Stimulated activated memory B cell treated with anti-CD40 and anti-IgM and Interleukin-4, amounts not matched to agents 10 μg/mL and 1 μg/mL and 100 μg/mL, for 72 hours (primary cell): ENCODE results near the gene TMLHE.
A peak's percentile ranks its signal among the peaks of the same experiment; 100 is the strongest.
"Not testable (repeated sequence)": the region's sequence is repeated elsewhere in the genome, so short reads cannot be mapped to it uniquely, and the experiment has no call there.

ENCODE experiments used
- ATAC-seq: fragments of 150-1000 bp; cut with Tn5 transposase; 2 replicates; pipeline ENCODE4 v1.10.0; 2021
- H3K27ac Mint-ChIP-seq: one replicate; pipeline ENCODE4 v1.8.0; 2022; ENCODE audit warnings: mild to moderate bottlenecking, mixed read lengths
- H3K27me3 Mint-ChIP-seq: one replicate; pipeline ENCODE4 v1.8.0; 2022; ENCODE audit warnings: mixed read lengths
- H3K36me3 Mint-ChIP-seq: one replicate; pipeline ENCODE4 v1.8.0; 2022; ENCODE audit warnings: mixed read lengths
- H3K4me1 Mint-ChIP-seq: one replicate; pipeline ENCODE4 v1.8.0; 2022; ENCODE audit warnings: mixed read lengths
- H3K4me3 Mint-ChIP-seq: one replicate; pipeline ENCODE4 v1.8.0; 2022; ENCODE audit warnings: mild to moderate bottlenecking, moderate library complexity, mixed read lengths
- H3K9me3 Mint-ChIP-seq: one replicate; pipeline ENCODE4 v1.8.0; 2022; ENCODE audit warnings: mixed read lengths

The TMLHE gene, protein sequence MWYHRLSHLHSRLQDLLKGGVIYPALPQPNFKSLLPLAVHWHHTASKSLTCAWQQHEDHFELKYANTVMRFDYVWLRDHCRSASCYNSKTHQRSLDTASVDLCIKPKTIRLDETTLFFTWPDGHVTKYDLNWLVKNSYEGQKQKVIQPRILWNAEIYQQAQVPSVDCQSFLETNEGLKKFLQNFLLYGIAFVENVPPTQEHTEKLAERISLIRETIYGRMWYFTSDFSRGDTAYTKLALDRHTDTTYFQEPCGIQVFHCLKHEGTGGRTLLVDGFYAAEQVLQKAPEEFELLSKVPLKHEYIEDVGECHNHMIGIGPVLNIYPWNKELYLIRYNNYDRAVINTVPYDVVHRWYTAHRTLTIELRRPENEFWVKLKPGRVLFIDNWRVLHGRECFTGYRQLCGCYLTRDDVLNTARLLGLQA

DNA sequence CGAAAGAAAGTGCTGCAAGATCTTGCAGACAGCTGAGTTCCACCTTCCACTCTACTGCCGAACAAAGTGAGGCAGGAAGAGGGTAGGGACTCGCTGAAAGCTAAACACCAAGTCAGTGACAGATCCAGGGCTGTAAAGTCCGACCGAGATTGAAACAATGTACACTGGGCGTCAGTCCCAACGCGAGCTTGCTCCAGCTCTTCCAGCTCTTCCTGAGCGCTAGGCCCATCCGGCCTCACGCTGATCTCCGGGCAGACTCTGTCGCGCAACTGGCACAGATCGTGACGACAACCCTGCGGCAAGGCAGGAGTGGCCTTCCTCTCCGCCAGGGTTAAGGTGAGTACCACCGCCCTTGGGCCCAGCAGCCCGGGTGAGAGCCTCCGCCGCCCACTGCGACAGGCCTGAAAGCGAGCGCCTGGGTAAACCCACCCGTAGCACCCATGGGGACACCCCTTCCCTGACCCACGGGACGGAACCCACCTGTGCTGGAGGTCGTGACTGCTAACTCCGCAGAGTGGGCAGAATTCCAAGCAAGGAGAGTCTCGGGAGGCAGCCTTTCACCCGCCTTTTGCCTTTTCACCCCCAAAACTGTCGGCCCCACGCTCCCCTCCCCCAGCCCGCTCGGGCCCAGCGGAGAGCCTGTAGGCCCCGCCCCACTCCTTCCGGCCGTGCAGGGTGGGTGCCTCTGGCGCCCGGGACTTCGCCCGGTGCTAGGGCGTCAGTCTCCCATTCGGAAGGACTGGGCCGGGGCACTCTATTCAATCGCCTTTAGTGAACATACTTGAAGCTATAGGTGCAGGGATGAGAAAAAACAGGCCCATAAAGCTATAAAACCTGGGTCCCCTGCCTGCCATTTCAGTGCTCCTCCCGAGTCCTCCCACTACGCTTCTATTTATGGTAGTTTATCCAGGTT is at the start of gene TMLHE, which contains the start of gene SPRY3:
TSS of gene TMLHE (minus strand) at position 641 of the 913 bp plus-strand sequence. CDS start 67,676 bp downstream, outside the sequence.
TSS of gene SPRY3 (plus strand) at position 275 of the 913 bp plus-strand sequence.
- H3K27ac Mint-ChIP-seq = peak within 1 kb of the TSS; percentile 95
- H3K36me3 Mint-ChIP-seq = no peaks in the 10 kb centered on the region
- peak; percentile 96 for ATAC-seq
- H3K4me3 Mint-ChIP-seq = peak within 1 kb of the TSS; percentile 91
- H3K9me3 Mint-ChIP-seq = no peaks in the 10 kb centered on the region
- no peaks in the 10 kb centered on the region for H3K27me3 Mint-ChIP-seq
- H3K4me1 Mint-ChIP-seq = peaks cover 13% of the 10 kb centered on the region

DNA sequence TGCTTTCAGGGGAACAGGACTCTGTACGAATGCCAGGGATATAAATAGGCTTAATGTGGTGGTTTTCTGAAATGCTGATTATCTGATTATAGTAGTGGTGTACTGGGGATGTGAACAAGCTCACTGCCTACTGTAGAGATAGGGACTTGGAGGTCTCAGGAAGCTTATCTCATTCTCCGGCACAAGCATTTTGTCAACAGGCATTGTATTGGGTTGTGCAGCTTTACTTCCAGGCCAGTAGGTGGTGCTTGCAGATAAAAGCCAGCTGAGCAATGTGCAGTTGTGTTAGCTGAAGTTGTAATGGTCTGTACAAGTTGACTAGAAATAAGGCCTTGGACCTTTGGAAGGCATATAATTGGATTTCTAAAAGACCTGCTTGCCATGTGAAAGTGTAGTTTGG is 49.5 kb upstream of the TMLHE start:
- no peak for ATAC-seq
- peaks cover 9% of the 10 kb centered on the region for H3K36me3 Mint-ChIP-seq
- H3K27me3 Mint-ChIP-seq = peaks cover 10% of the 10 kb centered on the region
- H3K4me1 Mint-ChIP-seq = no peaks in the 10 kb centered on the region
- H3K27ac Mint-ChIP-seq = no peak overlapping the region
- peaks cover 6% of the 10 kb centered on the region for H3K9me3 Mint-ChIP-seq
- H3K4me3 Mint-ChIP-seq = no peak overlapping the region

DNA sequence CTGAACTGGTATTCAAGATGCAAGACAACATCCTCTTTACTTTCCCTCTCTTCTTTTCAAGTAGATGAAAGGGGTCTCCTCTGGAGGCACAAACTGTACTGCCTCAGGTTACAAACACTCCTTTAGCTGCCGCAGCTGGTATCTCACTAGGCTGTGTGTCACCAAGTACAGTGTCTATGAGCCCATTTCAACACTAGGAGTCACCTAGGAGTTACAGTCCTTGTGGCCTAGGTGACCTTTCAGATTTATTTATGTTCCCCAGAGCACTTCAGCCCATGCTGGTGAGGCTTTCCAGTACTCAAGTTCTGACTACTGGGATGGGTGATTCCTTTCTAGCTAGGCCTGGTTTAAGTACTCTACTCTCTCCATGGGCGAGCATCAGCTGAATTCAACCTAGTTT is 32.4 kb upstream of the TMLHE start:
- peaks cover 19% of the 10 kb centered on the region for H3K27me3 Mint-ChIP-seq
- ATAC-seq = no peak
- no peak overlapping the region for H3K27ac Mint-ChIP-seq
- no peak overlapping the region for H3K4me3 Mint-ChIP-seq
- H3K36me3 Mint-ChIP-seq = peaks cover 5% of the 10 kb centered on the region
- peaks cover 6% of the 10 kb centered on the region for H3K4me1 Mint-ChIP-seq
- peaks cover 3% of the 10 kb centered on the region for H3K9me3 Mint-ChIP-seq

DNA sequence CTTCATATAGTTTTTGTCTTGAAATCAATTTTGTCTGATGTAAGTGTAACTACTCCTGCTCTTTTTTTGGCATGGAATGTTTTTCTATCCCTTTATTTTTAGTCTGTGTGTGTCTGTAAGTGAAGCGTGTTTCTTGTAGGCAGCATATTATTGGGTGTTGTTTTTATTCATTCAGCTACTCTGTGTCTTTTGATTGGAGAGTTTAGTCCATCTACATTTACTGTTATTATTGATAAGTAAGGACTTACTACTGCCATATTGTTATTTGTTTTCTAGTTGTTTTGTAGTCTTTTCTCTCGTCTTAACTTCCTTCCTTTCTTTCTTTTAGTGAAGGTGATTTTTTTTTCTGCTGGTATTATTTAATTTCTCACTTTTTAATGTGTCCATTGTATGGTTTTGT is 30.5 kb upstream of the TMLHE start:
- no peak overlapping the region for H3K27ac Mint-ChIP-seq
- peaks cover 6% of the 10 kb centered on the region for H3K4me1 Mint-ChIP-seq
- peaks cover 3% of the 10 kb centered on the region for H3K9me3 Mint-ChIP-seq
- peaks cover 19% of the 10 kb centered on the region for H3K27me3 Mint-ChIP-seq
- no peak for ATAC-seq
- H3K4me3 Mint-ChIP-seq = no peak overlapping the region
- peaks cover 5% of the 10 kb centered on the region for H3K36me3 Mint-ChIP-seq

DNA sequence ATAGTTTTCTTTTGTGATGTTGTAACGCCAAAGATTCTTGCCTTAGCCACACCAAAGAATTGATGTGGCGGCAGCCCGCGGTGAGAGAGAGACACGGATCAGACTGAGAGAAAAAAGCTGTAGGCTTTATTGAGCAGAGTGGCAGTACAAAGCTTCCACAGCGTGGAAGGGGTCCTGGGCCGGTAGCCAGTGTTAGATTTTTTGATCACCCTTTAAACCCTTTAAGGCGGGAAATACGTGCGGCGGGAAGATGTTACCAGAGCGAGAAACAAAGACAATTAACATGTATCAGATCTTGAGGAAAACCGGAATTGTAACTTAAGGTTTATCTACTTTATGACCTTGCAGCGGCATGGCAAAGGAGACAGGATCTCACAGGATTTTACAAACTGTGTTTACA is 28.6 kb upstream of the TMLHE start:
- not testable (repeated sequence) for H3K4me1 Mint-ChIP-seq

DNA sequence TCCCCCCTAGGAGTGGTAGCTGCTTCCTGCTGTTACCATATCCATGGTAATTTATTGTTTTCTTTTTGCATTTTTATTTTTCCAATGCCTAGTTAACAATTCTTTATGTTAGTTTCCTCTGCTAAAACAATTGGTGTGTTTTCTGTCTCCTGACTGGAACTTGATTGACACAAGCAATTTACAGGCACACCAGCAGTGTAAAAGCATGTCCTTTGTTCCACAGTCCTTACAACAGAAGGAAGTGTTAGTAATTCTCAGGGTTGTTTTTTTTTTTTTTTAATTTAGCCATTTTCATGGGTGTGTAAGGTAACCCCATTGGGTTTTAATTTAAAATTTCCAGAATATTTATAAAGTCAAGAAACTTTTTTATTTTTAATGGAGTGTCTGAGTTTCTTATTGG is 25.0 kb upstream of the TMLHE start:
- H3K4me3 Mint-ChIP-seq = no peak overlapping the region
- H3K27me3 Mint-ChIP-seq = peaks cover under 1% of the 10 kb centered on the region
- no peak overlapping the region for H3K27ac Mint-ChIP-seq
- H3K36me3 Mint-ChIP-seq = no peaks in the 10 kb centered on the region
- peaks cover 6% of the 10 kb centered on the region for H3K4me1 Mint-ChIP-seq
- peaks cover 2% of the 10 kb centered on the region for H3K9me3 Mint-ChIP-seq
- ATAC-seq = no peak

More for the DNA sequence above, 28.6 kb upstream of the TMLHE start:
- H3K9me3 Mint-ChIP-seq, ATAC-seq, H3K36me3 Mint-ChIP-seq, H3K27ac Mint-ChIP-seq: not testable (repeated sequence)
- Mint-ChIP-seq H3K27me3 (peaks cover 19% of the 10 kb centered on the region), H3K4me3 (peak overlapping the region; percentile 67)

DNA sequence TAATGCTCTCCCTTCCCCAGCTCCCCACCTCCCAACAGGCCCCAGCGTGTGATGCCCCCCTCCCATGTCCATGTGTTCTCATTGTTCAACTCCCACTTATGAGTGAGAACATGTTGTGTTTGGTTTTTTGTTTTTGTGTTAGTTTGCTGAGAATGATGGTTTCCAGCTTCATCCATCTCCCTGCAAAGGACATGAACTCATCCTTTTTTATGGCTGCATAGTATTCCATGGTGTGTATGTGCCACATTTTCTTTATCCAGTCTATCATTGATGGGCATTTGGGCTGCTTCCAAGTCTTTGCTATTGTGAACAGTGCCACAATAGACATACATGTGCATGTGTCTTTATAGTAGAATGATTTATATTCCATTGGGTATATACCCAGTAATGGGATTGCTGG is 22.3 kb upstream of the TMLHE start:
- not testable (repeated sequence) for H3K4me1 Mint-ChIP-seq, H3K9me3 Mint-ChIP-seq, H3K36me3 Mint-ChIP-seq, H3K27me3 Mint-ChIP-seq, ATAC-seq, H3K4me3 Mint-ChIP-seq, H3K27ac Mint-ChIP-seq

DNA sequence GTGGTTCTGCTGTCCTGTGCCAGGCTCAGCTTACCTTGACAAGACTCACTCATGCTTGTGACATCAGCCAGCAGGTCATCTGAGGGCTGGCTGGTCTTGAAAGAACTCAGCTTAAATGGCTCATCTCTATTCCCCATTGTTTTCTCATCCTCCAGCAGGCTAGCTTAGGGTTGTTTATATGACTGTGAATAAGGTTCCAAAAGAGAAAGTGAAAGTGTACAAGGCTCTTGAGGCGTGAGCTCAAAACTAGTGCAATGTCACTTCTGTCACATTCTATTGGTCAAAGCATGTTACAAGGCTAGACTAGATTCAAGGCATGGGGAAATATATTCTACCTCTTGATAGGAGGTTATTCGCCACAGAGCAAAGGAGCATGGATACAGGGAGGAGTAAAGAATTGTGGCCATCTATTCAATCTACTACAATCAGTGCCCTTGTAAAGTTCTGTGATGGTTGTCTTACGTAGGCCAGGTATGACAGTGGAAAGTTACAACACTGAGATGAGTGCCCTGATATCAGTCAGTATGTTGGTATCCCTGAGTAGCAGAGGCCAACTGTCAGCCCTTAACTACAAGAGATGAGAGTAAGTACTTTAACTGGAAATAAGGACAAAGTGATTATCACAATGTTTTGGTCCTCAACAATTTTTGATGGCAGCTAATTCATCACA is 19.8 kb upstream of the TMLHE start:
- Mint-ChIP-seq H3K27ac (no peak overlapping the region), H3K4me3 (no peak overlapping the region), H3K9me3 (peaks cover 9% of the 10 kb centered on the region), H3K36me3 (peaks cover 11% of the 10 kb centered on the region), H3K27me3 (no peaks in the 10 kb centered on the region), H3K4me1 (no peaks in the 10 kb centered on the region)
- ATAC-seq = no peak

DNA sequence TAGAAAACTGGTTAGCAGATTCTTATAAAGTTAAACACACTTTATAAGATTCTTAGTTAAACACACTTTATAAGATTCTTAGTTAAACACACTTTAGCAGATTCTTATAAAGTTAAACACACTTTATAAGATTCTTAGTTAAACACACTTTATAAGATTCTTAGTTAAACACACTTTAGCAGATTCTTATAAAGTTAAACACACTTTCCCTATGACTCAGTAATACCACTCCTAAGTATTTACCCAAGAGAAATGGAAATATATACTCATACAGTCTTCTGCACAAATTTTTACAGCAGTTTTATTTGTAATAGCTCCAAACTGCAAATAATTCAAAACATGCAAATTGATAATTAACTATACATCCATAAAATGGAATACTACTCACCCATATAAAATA is 7.4 kb upstream of the TMLHE start:
- H3K9me3 Mint-ChIP-seq, H3K36me3 Mint-ChIP-seq: not testable (repeated sequence)

DNA sequence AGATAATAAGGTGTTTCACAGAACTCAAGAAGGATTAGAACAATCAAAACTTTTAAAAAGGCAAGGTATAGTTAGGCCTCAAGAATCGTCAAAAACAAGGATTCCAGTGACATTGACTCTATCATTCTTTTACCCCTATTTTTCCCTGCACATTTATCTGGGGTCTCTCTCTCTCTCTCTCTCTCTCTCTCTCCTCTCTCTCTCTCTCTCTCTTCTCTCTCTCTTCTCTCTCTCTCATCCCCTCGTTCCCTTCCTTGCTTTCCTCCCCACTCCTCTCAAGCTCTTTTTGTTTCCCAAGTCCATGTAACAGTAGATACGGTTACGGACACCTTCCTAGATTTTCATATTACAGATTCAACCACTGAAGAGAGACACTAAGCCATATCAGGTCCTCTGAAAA is 3.2 kb upstream of the TMLHE start:
- Mint-ChIP-seq H3K4me1 (peaks cover 5% of the 10 kb centered on the region), H3K36me3 (no peaks in the 10 kb centered on the region), H3K27me3 (no peaks in the 10 kb centered on the region), H3K9me3 (no peaks in the 10 kb centered on the region), H3K4me3 (no peak overlapping the region), H3K27ac (no peak overlapping the region)
- ATAC-seq = no peak

More for the DNA sequence above, 7.4 kb upstream of the TMLHE start:
- ATAC-seq, H3K27me3 Mint-ChIP-seq, H3K4me1 Mint-ChIP-seq, H3K4me3 Mint-ChIP-seq, H3K27ac Mint-ChIP-seq: not testable (repeated sequence)

DNA sequence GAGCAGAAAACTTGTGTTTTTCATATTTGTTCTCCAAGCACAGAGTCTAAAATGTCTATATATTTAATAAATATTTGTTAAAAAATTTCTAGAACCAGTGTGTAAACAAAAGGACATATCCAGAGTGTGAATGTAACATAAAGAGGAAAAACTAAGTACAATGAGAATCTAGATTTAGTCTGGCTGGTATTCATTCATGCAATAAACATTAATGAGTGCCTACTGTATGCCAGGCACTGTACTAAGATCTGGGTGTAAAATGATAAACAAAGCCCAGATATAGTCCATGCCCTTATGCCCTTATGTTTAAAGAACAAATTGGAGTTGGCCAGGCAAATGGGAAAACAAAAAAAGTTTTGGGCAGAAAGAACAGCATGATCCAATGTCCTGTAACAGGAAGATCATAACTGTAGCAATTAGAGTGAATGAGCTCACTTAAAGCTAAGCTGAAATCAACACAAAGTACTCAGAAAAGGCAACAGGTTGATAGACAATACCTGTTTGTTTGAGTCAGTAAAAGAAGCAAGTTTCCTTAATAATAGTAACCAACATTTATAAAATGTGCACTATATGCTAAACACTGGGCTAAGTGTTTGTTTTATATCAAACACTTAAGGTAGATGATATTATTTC is 1.3 kb upstream of the TMLHE start:
- H3K4me3 Mint-ChIP-seq = no peak overlapping the region
- no peak overlapping the region for H3K27ac Mint-ChIP-seq
- no peaks in the 10 kb centered on the region for H3K36me3 Mint-ChIP-seq
- no peaks in the 10 kb centered on the region for H3K9me3 Mint-ChIP-seq
- H3K4me1 Mint-ChIP-seq = peaks cover 11% of the 10 kb centered on the region
- no peak for ATAC-seq
- no peaks in the 10 kb centered on the region for H3K27me3 Mint-ChIP-seq

DNA sequence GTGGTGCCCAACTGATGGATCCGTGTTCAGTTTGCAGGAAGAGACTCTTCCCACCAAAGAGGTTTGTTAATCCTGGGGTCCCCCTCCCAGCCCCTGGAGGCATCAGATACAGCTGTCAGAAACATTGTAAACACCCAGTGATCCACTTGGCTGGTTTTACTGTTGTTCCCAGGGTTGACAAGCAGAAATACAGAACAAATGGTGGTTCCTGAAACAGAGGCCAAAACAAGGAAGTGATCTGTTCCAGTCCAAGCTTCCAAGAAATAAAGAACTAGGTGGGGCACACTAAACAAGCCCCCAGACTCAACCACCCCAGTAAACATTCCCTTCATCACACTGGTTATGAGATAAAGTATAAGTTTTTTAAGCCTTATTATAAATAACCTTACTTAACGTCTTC is 1.4 kb downstream of the TMLHE start:
- no peak for ATAC-seq
- peaks cover 7% of the 10 kb centered on the region for H3K36me3 Mint-ChIP-seq
- H3K4me3 Mint-ChIP-seq = peak overlapping the region; percentile 2
- peaks cover 22% of the 10 kb centered on the region for H3K4me1 Mint-ChIP-seq
- no peak overlapping the region for H3K27ac Mint-ChIP-seq
- H3K9me3 Mint-ChIP-seq = no peaks in the 10 kb centered on the region
- H3K27me3 Mint-ChIP-seq = no peaks in the 10 kb centered on the region

DNA sequence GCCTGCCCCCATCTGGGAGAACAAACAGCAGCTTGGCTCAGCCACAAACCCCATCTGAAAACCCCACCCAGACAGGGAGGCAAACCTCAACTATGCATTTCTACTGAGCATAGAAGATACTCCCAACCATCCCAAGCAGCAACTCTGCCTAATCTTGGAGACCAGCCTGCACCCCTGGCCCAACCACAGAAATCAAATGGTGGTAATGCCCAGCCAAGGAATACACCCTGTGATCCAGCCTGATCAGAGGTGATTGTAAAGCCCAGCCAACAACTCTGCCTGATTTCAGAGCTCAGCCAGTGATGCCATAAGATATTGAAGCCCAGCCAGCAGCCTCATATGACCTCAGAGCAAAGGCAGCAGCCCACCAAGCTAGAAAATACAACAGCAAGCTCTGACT is 19.8 kb downstream of the TMLHE start:
- H3K27ac Mint-ChIP-seq = no peak overlapping the region
- H3K4me3 Mint-ChIP-seq = no peak overlapping the region
- ATAC-seq = no peak
- H3K9me3 Mint-ChIP-seq = peaks cover 9% of the 10 kb centered on the region
- H3K27me3 Mint-ChIP-seq = no peaks in the 10 kb centered on the region
- H3K36me3 Mint-ChIP-seq = peaks cover 23% of the 10 kb centered on the region
- H3K4me1 Mint-ChIP-seq = no peaks in the 10 kb centered on the region

DNA sequence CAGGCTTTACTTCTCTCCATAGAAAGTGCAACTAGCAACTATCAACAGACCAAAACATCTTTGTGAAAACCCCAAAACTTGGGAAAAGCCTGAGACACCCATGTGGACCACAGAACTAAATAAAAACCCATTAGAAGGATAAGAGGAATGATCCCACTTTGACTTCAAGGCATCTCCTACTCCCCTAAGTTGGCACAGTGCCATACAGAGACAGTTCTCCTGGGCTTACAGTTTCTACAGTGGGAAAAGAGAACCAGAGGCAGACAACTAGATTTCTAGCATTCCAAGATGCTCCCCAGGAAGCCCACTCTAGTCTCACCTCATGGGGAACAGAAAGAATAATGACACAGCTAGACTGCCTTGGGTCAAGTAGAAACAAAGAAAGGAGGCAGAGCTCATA is 20.4 kb downstream of the TMLHE start:
- no peak for ATAC-seq
- Mint-ChIP-seq H3K27ac (no peak overlapping the region), H3K9me3 (peaks cover 9% of the 10 kb centered on the region), H3K27me3 (no peaks in the 10 kb centered on the region), H3K4me1 (no peaks in the 10 kb centered on the region), H3K4me3 (no peak overlapping the region), H3K36me3 (peaks cover 25% of the 10 kb centered on the region)

DNA sequence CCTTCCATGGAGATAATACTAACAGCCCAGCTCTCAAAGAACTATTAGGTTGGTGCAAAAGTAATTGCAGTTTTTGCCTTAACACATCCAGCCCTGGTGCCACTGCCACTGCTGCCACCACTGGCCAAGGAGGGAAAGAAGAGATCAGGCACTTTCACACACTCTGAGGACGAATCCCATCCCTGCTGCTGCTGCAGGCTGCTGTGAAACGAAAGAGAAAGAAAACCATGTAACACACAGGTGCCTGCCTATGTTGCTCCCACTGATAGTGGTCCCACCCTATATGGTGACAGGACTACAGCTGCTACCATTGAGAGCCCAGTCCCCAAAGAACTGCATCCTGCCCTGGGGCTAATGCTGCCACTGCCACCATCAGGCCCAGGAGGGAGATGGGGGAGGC is 35.1 kb downstream of the TMLHE start:
- Mint-ChIP-seq H3K9me3 (no peaks in the 10 kb centered on the region), H3K36me3 (peaks cover 30% of the 10 kb centered on the region), H3K27me3 (no peaks in the 10 kb centered on the region), H3K27ac (no peak overlapping the region), H3K4me1 (peaks cover 17% of the 10 kb centered on the region), H3K4me3 (no peak overlapping the region)
- no peak for ATAC-seq
